GM19193 (cell line): ENCODE data around the gene RAB7B.

Experiments
- POLR2A ChIP-seq: IDR thresholded peaks from 4 replicates; pipeline ENCODE4 v1.6.1; 2011; ENCODE audit not compliant: insufficient read depth, insufficient read length; ENCODE audit errors: extremely low read depth

The RAB7B gene

DNA sequence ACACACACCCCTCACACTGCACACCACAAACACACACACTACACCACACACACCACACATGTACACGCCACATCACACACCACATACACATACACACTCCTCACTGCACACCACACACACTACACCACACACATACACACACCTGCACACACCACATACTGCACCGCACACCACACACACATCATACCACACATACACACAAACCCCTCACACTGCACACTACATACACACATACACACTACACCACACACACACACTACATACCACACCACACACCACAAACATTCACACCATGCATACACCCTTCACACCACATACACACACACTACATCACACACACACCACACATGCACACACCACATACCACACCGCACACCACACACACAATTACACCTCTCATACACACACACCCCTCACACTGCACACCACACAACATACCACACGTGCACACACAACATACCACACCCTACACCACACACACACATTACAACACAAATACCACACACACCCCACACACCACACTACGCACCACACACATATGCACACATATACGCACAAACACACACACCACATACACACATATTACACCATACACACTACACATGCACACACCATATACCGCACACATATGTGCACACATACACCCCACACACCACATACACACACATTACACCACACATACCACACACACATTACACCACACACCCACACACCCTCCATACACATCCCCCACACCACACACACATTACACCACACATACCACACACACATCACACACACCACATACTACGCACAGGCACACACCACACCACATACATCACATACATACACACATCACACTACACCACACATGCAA is 29.6 kb downstream of the RAB7B start:
- TF ChIP-seq POLR2A: no peak

DNA sequence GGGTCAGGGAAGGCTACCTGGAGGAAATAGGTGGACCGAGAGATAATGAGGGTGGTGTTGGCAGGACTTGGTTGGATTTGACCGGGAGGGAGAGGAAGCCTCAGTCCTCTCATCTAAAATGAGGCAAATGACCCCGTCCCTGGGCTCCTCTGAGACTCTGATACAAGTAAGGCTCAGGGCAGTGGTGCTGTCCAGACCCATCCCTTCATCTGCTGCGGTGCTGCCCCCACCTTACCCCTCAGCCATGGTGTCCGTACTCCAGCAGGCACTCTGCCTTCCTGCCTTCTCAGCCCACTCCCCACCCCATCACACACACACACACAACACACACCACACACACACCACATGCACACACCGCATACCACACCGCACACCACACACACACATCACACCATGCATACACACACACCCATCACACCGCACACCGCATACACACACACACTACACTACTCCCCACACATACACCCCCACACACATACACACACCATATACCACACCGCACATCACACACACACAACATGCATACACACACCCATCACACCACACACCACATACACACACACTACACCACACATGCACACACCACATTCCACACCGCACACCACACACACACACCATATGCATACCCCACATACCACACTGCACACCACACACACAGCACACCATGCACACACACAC is 30.6 kb downstream of the RAB7B start:
- no peak for TF ChIP-seq POLR2A

DNA sequence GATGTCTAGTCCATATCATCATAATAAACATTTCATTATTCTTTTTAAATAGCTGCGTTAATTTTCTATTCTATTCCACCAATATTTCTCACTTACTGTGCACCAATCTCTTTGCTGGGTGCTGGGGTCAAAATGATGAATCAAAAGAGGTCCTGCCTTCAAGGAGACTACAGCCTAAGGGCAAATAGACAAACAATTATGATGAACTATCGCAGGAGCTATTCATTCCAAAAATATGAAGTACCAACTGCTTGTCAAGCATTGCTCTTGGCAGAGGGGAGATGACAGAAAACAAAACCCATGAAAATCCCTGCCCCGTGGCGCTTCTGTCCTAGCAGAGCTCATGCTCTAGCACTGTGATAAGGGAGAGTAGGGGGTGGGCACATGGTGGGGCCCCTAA is 31.1 kb downstream of the RAB7B start:
- no peak for TF ChIP-seq POLR2A

DNA sequence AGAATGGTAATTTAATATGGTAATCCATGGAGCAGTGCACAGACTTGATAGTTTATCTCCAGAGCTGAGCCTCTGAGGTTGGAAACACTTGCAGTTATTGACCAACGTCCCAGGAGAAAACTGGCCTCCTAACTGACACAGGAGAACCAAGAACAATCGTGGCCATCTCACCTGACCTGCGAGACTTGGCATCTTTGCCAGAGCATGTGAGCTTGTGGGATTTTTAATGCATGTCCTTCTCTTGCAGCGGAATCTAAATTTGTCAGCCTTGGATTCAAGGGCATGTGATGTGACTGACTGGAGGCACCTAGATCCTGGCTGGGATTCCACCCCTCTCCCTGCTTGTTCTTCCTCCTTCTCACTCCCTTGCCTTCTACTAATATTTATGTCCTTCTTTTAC is 32.1 kb downstream of the RAB7B start:
- no peak for TF ChIP-seq POLR2A

DNA sequence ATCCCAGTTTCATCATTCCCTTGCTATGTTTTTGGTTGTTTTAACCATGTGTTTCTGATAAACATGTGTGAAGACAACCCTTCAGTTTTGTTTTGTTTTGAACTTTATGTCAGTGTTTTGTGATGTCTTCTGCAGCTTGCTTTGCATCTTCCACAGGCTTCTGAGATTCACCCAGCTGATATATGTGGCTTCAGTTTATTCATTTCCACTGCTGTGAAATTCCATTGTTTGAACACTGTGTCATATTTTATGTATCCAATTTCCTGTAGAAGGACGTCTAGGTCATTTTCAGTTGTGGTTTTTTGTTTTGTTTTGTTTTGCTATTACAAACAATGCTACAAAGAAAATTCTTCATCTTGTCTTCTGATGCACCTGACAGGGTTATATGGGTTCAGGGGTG is 32.7 kb downstream of the RAB7B start:
- no peak for TF ChIP-seq POLR2A

DNA sequence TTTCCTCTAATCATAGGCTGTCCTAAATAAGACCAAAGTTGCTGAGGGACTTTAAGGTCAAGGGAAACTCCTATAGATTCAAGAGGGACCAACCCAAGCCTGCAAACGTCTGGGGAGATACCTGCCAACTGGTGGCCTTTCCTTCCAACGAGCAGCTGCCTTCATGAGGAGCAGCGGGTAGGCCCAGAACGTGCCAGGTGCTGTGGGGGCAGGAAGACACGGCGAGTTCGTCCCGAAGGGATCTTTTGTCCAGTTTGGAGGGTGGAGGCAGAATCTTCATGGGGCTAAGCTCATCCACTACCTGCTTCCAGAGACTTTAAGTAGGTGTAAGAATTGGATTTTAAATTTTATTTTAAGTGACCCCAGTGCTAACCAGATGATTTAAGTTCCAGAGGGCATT is 34.0 kb downstream of the RAB7B start:
- TF ChIP-seq POLR2A: no peak

DNA sequence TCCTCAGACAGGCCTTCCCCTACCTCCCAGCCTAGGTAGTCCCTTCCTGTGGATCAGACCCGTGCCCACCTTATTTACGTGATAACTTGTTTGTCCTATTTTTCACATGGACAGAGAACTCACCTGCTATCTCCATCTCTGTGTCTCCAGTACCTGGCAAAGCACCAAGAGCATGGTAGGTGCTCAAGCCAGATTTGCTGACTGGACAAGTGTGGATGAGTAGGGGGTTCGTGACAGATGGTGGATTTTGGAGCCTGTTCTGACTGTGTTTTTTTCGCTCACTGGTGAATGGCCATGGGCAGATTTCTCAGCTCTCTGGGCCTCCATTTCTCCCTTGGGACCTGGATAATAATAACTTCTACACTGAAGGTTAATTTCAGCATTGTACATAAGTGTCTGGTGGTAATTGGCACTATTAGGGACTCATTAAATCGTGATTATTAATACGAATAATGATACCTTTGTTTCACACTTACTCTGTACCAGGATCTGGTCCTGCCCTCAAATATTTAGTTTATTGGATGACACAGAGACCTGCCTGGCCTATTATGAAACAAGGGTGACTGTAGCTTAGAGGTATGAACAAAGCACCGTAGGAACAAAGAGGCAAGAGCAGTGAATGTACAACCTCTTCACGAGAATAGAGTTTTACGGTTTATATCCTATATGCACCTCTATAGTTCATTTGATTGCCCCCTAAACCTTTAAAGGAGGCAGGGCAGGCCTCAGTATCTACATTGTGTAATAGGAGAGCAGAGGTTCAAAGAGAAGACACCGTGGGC is 35.5 kb downstream of the RAB7B start:
- TF ChIP-seq POLR2A: no peak

DNA sequence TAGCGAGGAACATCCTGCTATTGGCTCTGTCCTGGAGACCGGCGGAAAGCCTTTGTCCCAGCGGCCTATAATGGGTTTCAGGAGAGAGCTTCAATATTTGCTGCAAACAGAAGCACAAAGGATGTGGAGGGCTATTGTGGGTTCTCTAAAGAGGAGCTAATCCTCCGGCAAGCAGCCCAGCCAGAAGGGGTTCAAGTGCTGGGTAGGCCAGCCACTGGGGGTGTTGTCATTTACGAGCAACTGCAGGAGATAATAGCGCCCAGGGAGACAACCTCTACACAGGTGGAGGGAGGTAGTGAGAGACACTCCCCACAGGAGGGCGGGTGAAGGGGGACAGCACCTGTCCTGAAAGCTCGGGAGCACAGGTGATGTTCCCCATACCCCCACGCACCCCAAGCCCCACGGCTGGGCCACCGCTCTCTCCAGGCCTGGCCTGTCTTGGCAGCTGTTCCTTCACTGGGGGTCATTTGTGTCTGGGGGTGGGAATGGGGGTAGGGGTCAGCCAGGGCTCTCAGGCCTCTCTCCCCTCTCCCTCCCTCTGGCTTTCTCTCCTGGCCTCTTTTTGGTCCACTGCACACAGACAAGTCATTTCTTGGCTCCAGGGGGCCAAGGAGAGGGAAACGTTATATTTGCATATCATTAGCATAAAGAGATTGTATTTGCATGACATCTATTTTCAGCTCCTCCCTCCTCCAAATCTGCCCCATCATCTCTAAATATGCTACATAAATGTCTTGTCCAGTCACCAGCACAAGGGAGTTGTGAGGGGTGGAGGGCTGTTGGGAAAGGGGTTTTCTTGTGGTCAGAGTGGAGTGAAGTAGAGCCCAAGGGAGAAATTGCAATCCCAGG is 37.9 kb downstream of the RAB7B start:
- no peak for TF ChIP-seq POLR2A

DNA sequence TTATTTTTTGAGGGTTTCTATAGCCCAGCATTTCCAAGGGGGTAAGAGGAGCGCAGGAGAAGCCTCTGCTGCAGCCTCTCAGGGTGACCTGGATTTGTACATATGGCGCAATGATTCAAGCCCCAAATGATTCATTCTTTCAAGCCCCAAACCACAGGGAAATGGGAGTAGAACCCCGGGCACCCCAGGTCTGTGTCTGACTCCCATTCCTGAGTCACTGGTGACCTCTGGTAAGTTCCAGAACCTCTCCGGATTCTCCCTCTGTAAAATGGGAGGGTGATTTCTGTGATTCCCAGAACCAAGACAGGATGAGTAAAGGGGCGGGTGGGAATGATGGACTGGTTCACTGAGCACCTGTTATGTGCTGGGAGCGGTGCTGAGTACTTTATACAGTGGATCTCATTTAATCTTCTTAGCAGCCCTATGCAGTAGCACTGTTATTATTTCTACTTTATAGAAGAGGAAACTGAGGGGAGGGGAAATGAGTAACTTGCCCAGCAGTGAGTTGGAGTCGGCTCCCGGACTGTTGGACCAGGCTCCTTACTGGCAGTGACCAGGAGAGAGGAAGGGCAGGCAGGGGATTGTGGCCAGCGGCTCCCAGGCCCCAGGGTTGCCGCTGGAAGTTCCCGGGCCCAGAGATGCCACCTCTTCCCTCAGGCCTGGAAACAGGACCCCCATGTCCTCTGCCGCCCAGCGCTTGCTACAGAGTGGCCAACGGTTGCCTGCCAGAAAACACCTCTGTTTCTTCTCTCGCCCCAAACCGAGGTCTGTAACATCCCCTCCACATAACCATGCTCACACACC is 39.6 kb downstream of the RAB7B start:
- TF ChIP-seq POLR2A: no peak

DNA sequence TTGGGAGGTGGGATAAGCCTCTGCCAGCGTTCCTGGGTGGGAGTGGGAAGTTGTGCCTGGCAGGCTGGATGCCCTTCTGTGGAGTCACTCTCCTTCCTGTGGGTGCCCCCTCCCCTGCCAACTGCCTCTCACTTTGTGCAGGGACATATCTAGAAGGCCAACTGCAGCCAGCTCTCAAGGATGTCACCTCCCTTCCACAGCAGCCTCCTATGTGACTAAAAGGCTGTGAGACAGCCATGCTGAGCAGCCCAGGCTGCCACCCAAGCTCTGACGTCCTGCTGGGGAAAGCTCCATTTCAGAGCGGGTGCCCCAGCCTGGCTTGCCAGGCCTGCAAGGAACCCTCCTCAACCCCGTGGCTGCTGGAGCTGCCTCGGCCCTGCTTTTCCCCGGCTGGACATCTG is 40.4 kb downstream of the RAB7B start:
- TF ChIP-seq POLR2A: no peak

DNA sequence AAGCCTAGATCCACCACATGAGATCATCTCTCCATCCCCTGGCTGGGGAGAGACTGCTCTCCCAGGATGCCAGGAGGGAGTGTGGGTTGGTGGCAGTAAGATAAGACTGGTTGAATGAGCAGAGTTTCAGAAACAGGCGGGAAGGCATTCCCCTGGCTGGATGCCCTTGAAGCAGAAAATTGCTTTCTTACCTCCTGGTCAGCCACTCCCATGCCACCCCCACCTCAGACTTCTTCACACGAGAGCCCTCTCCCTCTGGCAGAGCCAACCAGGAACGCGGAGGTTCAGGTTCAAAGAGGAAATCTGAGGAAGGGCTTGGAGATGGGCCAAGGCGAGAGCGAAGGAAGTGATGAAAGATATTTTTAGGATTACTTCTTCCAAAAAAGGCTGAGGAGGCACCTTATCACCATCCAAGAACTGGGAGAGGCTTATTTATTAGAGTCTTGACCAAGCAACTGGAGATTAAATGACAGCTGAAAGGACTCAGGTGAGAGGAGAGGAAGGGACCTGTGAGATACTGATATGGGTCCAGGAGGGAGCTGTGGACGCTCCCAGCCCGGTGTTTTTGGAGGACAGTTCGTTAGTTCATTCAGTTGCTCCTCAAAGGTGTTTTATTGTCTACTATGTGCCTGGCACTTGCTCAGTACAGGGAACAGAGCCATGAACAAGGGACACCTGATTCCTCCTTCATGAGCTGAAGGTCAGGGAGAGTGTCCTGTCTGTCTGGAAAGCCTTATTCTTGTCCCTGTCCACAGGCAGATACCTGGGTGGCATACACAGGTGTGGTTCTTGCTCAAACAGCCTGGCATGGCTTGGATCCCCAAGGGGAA is 41.0 kb downstream of the RAB7B start:
- no peak for TF ChIP-seq POLR2A

DNA sequence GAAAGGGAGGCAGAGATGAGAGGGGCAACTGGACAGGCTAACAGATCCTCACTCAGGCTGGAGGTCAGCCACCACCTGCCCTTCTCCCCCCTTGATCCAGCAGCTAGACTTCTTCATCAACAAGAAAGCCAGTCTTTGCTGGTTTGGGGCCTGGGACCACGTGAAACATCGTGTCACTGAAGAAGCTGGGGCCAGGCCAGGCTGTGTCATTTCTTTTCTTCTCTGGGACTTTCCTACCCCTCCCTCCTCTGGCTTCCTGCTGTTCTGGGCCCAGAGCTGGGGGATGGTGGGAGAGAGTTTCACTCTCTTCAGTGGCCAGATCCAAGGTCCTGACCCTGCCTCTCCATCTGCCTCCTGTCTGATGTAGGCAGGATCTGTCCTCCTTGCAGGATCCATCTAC is 41.8 kb downstream of the RAB7B start:
- TF ChIP-seq POLR2A: no peak

DNA sequence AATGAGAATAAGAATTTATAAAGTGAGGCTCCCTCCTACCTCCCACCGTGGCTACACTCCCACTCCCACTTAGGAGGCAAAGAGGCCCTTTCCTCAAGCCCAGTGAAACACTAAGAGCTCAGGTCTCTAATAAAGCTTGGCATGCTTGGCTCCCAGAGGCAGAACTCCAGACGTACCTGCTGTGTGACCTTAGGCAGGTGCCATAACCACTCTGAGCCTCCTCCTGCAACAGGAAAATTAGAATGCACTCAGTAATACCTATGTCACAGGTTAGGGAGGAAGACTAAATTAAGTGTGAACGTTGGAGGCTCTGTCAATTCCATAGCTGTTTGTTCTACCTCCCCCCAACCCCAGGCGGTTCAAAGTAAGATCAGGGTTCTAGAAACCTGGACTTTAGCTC is 43.4 kb downstream of the RAB7B start:
- TF ChIP-seq POLR2A: no peak
